GM19372 (cell line): ENCODE data around the gene LANCL2.
"Not testable (repeated sequence)": the region's sequence is repeated elsewhere in the genome, so short reads cannot be mapped to it uniquely, and the experiment has no call there.

Source experiments
- ATAC-seq: cut with Tn5 transposase; IDR thresholded peaks from one replicate; pipeline ENCODE4 v1.9.1; 2021; ENCODE audit warnings: mild to moderate bottlenecking, low read depth, moderate library complexity; ENCODE audit not compliant: unreplicated experiment

Gene LANCL2

DNA sequence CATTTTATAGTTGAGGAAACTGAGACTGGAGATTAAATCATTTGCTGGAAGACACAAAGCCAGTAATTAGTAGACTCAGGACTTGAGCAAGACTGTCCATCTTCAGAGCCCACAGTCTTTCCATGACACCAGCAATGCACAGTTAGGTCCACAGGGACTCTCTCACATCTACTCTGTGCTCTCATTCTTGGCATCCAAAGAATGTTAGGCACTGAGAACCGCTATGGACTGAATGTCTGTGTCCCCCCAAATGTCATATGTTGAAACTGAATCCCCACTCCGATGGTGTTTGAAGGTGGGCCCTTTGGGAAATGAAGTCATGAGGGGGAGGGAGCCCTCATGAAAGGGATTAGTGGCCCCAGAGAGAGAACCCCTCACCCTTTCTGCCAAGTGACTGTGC lies 100.6 kb downstream of the LANCL2 start:
- no peak for ATAC-seq

DNA sequence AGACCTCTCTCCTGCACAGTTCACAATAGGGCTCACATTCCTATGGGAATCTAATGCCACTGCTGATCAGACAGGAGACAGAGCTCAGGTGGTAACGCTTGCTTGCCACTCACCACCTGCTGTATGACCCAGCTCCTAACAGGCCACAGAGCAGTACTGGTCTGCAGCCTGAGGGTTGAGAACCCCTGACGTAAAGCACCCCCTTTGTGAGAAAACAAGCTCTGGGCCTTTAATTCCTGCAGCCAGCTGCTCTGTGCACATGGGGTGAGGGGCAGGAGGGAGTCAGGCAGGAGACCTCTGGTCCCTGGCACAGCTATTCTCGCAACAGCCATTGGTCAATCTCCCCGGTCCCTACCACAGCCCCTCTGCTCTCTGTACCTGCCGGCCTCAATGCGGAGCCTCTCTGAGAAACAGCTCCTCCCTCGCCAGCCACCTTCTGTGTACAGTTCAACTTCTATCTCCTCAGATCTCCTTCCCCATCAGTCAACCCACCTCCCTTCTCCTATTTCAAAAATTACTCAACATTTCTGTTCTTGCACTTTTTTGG lies 102.0 kb downstream of the LANCL2 start:
- no peak for ATAC-seq

DNA sequence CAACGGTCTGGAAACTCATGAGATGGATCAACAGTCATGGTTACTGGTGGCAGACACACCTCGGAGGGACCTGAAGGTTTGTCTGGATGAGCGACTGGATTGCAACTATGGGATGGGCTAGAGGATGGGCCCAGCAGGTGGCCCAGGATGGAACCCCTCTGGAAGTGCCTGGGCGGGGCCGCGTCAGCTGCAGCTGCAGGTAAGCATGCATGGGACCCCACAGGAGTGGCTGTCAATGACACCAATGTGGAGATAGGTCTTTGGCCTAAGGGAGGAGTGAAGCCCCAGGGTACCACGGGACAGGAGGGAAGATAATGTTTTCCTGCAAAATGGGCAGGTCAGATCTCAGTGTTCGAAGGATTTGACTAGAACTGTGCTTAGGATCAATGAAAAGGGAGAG lies 103.4 kb downstream of the LANCL2 start:
- ATAC-seq: no peak

DNA sequence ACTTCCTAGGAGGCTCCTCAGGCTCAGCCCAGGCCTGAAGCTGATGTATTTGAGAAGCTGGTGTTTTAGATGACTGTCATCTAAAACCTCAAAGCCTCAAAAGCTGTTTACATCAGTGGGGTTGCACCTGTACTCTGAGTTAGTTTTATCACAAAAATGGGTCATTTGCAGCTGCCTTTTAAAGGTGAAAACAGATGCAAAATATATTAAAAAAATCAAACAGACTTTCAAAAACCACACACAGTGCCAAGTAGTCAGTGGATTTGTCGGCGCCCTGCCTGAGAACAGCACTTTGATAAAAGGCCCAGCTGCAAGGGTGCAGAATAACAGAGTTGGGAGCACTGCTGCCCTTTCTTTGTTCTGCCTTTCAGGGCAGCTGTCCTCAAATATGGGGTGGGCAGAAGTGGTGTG lies 104.1 kb downstream of the LANCL2 start:
- no peak for ATAC-seq

DNA sequence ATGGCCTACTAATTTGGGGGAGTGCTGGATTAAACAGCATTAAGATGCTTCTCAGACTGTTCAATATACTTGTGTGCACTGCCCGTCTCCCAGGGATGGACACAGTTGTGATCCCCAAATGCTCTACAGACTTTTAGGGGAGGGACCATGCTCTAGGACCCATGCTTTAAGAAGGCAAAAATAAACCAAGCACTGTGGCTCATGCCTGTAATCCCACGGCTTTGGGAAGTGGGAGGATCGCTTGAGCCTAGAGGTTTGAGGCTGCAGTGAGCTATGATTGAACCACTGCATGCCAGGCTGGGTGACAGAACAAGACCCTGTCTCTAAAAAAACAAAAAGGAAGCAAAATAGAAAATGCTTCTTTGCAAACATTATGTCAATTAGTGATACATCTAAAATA lies 104.6 kb downstream of the LANCL2 start:
- no peak for ATAC-seq

DNA sequence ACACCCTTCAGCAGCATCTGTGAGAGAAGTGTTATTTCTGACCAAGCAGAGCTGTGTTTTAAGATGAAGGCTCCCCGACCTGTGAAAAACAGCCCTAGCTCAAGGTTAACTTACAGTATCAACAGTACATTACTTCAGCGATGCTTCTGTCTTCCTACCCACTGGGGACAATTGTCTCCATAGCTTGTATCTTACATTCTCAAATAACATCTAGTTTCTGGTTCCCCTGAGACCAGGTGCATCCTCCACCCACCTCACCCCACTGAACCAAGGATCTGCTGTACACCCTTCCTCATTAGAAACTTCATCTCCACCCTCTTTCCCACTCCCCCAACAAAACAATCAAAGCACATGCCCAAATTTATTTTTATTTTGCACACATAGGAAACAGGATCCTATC lies 105.1 kb downstream of the LANCL2 start:
- no peak for ATAC-seq

DNA sequence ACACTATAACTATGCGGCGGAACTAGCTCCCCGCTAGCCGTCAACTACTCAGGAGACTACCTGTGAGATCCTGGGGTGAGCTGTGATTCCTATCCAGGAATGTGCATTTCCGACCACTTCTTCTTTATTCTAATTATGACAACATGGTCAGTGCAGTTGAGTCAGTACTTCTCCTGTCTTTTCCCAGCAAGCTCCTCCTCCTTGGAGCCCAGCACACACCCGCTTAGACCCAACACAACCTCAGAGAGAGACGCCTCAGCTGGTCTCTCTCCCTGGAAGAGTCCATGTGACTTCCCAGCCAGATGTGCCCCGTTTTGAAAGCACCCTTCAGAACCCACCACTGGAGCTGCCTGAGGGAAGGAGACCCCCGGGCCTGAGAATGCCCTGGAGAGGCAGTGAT lies 106.5 kb downstream of the LANCL2 start:
- ATAC-seq: not testable (repeated sequence)

DNA sequence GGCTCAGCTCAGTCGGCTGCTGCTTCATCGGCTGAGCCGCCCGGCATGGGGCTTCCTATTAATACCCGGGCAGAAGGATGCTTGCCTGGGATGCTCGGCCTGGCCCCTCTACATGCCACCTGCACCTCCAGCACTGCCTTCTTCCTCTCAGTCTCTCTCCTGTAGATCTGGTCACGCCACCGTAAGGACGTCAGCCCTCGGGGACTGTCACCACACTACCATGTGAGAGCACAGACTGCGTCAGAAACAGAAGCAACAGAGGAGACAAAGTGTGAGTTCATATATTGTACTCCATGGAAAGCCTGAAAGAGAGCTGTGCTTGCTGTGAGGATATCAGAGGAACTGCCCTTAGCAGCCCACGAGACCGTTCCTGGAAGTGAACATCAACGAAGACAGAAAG lies 107.3 kb downstream of the LANCL2 start:
- ATAC-seq: not testable (repeated sequence)

DNA sequence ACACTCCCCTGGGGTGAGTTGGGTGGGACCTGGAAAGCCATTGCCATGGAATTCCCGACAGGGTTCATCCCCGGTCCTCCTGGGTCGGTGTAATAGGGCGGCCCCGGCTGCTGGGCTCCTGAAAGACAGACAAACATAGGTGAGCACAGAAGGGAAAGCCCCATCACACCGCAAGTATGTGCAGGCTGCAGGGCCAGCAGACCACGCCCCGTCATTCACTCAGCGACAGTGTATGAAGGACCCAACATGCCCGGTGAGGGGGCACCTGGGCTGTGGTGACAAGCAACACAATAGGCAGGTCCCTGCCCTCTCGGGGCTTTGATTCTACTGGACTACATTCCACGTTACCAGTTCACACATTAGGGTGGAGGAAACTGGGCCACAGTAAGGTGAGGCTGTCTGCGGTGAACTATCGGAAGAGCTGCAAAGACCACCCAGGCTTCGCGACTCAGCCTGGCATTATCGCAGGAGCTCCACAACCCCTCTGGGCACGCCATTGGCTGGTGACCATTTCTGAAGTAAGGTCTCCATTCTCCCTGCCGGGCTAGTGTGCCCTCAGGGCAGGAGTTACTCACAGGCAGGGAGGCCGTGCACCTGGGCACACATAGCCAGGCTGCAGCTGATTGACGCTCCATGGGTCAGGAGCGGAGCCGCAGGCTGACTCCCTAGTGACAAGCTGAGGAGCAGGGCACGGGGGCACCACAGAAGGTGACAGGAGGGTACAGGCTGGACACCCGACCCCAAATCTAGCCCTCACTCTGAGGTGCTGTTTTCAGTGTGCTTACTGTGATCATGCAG lies 108.0 kb downstream of the LANCL2 start:
- ATAC-seq: no peak

DNA sequence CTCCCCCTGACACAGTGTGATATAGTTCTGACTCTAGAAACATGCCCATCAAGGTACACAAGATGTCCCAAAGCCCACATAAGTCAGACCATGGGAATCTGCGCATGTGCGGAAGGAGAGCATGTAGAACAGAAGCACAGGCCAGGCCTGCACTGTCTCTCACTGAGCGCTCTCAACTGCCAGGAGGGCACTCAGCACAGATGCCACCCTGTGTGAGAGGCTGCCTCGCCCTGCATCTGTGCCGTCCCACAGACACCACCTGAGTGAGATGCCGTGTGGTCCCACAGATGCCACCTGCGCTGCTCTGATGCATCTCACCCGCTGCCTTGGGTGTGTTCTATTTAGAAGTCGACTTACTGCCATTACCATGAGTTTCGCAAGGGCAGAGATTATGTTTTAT lies 108.8 kb downstream of the LANCL2 start:
- ATAC-seq: no peak

DNA sequence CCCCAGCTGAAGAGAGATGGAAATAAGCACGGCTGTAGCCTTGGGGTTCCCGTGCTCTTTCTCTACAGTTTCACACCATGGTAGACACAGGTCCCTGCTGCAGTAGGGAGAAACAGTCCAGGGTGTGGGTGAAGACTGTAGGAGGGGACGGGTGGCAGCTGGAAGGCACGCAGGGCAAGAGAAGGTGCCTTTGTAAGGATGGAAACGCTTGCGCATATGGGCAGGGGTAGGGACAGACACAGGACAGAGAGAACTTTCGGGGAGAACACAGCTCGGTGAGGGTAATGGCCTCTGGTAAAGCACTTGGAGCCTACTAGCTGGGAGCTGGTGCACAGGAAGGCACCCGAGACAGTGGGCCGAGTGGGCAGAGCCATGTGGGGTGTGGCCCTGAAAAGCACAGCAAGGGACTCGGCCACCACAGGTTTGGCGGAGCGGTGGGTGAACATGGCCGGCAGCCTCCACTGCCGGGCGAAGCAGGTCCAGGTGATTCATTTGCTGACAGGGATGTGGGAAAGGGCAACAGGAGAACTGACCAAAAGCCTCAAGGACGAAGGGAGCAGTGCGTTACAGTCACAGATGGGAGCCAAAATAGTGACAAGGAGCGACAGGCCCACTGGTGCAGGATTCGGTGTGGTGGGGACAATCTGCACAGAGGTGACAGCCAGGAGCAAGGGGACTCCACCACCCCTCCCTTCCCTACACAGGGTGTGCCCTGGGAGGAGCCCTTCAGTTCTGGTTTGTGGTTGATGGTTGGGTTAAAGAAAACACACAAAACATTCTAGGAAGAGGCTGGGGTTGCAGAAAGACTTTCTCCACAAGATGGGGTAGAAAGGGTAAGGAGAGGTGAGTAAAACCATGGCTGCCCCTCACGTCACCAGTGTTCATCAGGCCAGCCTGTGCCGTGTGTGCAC lies 110.1 kb downstream of the LANCL2 start:
- ATAC-seq: no peak

DNA sequence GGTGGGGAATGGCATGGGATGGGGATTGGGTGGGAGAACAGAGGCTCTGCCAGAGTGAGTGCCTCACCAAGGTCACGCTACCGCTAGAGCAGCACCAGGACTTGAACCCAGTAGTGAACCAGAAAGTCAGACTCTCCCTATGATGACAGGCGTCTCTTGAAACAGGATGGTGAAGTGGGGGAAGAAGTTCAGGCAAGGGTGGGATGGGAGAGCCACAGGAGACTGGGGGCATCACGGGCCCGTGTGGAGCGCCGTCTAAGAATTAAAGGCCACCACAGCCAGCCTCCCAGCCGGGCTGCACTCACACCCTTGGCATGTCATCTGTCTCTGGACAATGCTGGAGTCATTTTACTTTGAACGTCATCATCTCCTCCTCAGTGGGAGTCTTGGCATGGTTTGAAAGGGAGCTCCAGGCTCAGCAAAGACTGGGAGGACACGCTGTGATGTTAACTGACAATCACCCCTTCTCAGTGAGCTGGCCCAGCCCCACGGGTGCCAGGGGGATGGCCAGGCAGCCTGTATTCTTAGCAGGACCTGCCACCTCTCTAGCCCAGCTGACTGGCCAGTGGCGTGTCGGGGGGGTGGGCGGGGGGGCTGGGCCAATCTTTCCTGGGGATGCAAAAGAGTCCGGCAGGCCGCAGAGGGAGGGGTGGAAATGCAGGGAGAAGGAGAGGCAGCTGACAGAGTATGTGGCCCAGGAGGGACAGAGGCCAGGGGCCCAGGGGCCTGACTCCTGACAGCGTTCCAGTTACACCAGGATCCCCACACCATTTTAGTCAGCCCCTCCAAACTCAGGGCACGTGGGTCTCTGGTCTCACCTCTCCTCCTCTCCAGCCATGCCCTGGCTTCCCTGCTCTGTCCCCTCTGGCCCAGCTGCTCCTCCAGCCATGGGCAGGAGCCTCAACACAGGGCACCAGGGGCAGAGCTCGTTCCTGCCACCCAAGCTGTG lies 111.0 kb downstream of the LANCL2 start:
- ATAC-seq: no peak

DNA sequence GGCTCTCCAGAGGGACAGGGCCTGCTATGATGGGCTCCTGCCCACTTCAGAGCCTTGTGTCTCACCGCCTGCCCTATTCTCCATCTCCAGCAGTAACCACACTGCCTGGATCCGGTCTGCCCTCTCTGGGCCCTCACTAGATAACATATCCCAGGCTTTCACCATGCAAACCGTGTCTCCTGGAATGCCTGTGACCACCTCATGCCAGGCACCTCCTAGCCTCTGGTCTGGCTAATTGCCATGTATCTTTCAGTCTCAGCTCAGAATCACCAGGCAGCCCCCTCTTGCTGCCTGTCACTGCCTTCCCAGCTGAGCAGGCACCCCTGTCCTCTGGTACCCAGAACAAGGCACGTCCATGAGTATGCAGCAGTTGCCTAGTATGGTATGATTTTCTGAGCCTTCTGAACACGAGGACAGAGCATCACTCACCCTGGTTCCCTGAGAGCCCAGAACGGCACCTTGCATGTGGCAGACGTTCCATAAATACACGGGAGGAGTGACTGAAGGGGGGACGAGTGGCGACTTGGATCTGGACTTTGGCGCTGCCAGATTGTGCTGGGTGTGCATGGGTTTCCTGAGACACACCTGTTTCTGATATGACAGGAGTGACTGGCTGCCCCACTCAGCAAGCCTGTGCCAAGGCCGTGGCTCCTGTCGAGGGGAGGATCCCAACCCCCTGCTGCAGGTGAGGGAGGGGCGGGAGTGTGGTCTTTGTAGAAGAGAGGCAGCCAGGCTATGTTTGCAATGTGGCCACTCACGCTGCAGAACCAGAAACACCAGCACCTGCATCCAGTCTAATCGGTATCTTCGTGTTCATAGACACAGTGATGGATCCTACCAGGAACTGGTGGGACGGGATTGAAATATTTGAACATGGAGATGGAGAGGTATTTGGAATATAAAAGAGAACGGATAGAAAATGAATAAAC lies 112.0 kb downstream of the LANCL2 start:
- no peak for ATAC-seq

DNA sequence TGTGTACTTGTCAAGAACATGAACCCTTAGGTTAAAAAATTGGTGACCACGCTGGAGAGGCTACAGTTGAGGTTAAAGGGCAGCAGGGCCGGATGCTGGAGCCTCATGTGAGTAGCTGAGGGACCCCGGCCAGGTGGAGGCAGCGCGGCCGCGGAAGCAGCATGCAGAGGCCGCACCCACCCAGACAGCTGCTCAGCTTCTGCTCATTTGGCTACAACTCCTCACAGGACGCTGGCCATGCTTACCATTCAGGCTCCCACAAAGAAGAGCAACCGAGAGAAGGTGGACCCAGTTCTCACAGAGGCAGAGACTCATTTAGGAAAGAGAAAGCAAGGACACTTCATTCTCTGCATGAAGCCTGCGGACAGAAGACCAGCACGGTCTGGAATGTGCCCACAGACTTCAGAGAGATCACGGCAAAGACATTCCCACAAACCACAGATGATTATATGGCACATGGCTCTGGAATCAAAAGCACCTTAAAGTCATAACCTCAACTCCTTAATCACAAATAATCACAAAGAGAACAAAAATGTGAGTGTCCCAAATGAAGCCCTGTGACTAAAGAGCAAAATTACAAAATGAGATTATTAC lies 112.7 kb downstream of the LANCL2 start:
- no peak for ATAC-seq

DNA sequence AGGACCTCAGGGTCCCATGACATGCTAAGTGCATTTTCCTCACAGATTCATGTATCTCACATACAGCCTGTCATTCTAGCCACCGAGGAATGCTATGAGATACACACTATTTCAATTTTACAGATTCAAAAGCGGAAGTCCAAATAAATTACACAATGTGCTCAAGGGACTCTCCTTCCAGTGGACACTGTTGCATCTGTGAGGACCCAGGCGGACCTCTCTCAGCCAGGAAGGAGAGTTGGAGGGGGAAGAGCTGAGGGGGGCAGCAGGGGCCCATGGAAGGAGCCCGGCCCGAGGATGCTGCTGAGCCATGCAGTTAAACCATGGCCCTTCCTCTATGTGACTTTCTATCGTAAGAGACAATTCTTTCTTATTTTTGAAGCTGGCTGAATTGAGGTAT lies 113.6 kb downstream of the LANCL2 start:
- no peak for ATAC-seq

DNA sequence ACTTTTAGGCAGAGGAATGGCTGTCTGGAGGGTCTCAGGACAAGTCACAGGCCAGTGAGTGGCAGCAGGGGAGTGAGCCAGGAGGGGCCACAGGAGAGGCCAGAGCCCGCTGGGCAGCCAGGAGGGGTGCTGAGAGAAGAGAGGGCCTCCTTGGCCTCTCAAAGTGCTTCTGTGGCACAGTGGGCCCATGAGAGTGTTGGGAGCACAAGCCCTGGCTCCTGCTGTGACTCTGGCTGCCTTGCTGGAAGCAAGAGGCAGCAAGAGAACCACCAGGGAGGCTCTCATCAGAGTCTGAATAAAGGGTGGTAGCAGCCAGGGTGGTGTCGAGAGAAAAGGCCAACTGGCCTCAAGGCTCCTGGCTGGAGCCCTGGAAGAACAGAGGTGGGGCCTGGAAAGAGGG lies 116.0 kb downstream of the LANCL2 start:
- ATAC-seq: no peak

DNA sequence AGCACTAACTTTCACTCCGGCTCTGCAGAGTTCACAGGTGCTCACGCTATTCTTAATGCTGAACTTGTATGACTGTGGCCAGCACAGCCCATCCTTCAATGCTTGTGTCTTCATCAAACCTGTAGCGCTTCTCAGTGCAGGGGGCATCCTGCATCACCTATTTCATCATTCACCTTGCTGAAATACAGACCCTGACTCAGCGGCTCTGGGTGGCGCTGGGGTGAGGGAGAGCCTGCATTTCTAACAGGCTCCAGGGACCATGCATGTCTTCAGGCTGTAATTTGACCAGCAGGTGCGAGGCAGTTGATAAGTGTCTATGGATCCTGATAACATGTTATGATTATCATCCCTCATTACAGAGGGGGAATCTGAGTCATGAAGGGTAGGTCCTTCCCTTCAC lies 117.9 kb downstream of the LANCL2 start:
- ATAC-seq: no peak
